HEK293 (cell line): ENCODE data around the gene GLCE.

ENCODE experiments used
- CTCF ChIA-PET: fragments of 350-600 bp; formaldehyde crosslinking; extraction: SDS; loops from one replicate; lab custom pipeline; 2021; ENCODE audit warnings: antibody characterized with exemption; lab: Yijun Ruan, JAX
- POLR2A ChIA-PET: fragments of 300-600 bp; formaldehyde crosslinking; extraction: SDS; loops from one replicate; lab custom pipeline; 2020; ENCODE audit warnings: antibody characterized with exemption, inconsistent platforms; lab: Yijun Ruan, JAX
- H3K27ac ChIP-seq: fragments of 200-500 bp; sonication (Bioruptor generic); 2 replicates; pipeline ENCODE4 v1.5.1; 2014; ENCODE audit warnings: low read depth, low read length, control low read depth, inconsistent platforms; ENCODE audit errors: extremely low read depth
- H3K36me3 ChIP-seq, 2 experiments: fragments of 200-500 bp in 1 of 2; sonication (Bioruptor generic) in 1 of 2; 1 replicate in 1 of 2; 2 replicates in 1 of 2; pipeline ENCODE4 v1.5.1; 2014 to 2017; ENCODE audit warnings: inconsistent platforms in 2 of 2, low read length in 2 of 2; ENCODE audit not compliant: control insufficient read depth in 2 of 2, insufficient read depth in 1 of 2
- H3K4me1 ChIP-seq: fragments of 200-500 bp; sonication (Bioruptor generic); 2 replicates; pipeline ENCODE4 v1.5.1; 2014; ENCODE audit warnings: mild to moderate bottlenecking, low read length, inconsistent platforms; ENCODE audit not compliant: control insufficient read depth, insufficient read depth
- H3K4me3 ChIP-seq: 2 replicates; pipeline ENCODE4 v1.5.1; 2011; ENCODE audit warnings: low read depth, mild to moderate bottlenecking, control low read depth, low read length, moderate library complexity
- H3K9me3 ChIP-seq: fragments of 200-500 bp; sonication (Bioruptor generic); 2 replicates; pipeline ENCODE4 v1.5.1; 2014; ENCODE audit warnings: low read depth, low read length, inconsistent platforms; ENCODE audit not compliant: control insufficient read depth, insufficient read depth
- CTCF ChIP-seq: fragments of 450-650 bp; formaldehyde crosslinking; IDR thresholded peaks from 2 replicates; pipeline ENCODE4 v1.5.1; 2016; ENCODE audit warnings: missing biosample characterization, missing genetic modification characterization
- EGR2 ChIP-seq: fragments of 450-650 bp; formaldehyde crosslinking; IDR thresholded peaks from 2 replicates; pipeline ENCODE4 v1.5.1; 2016; ENCODE audit warnings: low read depth, missing biosample characterization, missing genetic modification characterization
- GLIS1 ChIP-seq: fragments of 450-650 bp; formaldehyde crosslinking; IDR thresholded peaks from 2 replicates; pipeline ENCODE4 v1.5.1; 2016; ENCODE audit warnings: missing biosample characterization, missing genetic modification characterization
- KLF17 ChIP-seq: fragments of 450-650 bp; formaldehyde crosslinking; IDR thresholded peaks from 2 replicates; pipeline ENCODE4 v1.5.1; 2016; ENCODE audit warnings: missing biosample characterization, missing genetic modification characterization
- KLF7 ChIP-seq: fragments of 450-650 bp; formaldehyde crosslinking; IDR thresholded peaks from 2 replicates; pipeline ENCODE4 v1.5.1; 2016; ENCODE audit warnings: missing biosample characterization, missing genetic modification characterization, borderline replicate concordance
- KLF8 ChIP-seq: fragments of 450-650 bp; formaldehyde crosslinking; IDR thresholded peaks from 2 replicates; pipeline ENCODE4 v1.5.1; 2016; ENCODE audit warnings: missing biosample characterization, missing genetic modification characterization
- KLF9 ChIP-seq: fragments of 450-650 bp; formaldehyde crosslinking; IDR thresholded peaks from 2 replicates; pipeline ENCODE4 v1.5.1; 2016; ENCODE audit warnings: missing biosample characterization, missing genetic modification characterization, low read depth
- PRDM4 ChIP-seq: fragments of 450-650 bp; formaldehyde crosslinking; IDR thresholded peaks from 2 replicates; pipeline ENCODE4 v1.5.1; 2017; ENCODE audit warnings: missing biosample characterization, missing genetic modification characterization
- PRDM6 ChIP-seq: fragments of 450-650 bp; formaldehyde crosslinking; IDR thresholded peaks from 2 replicates; pipeline ENCODE4 v1.5.1; 2017; ENCODE audit warnings: missing biosample characterization, missing genetic modification characterization
- SP7 ChIP-seq: fragments of 450-650 bp; formaldehyde crosslinking; IDR thresholded peaks from 2 replicates; pipeline ENCODE4 v1.5.1; 2016; ENCODE audit warnings: missing biosample characterization, missing genetic modification characterization
- ZBTB48 ChIP-seq: fragments of 450-650 bp; formaldehyde crosslinking; IDR thresholded peaks from 2 replicates; pipeline ENCODE4 v1.5.1; 2016; ENCODE audit warnings: missing biosample characterization, missing genetic modification characterization
- ZFHX2 ChIP-seq: fragments of 450-650 bp; formaldehyde crosslinking; conservative IDR thresholded peaks from 2 replicates; pipeline ENCODE4 v1.5.1; 2016; ENCODE audit warnings: missing biosample characterization, missing genetic modification characterization
- ZIC2 ChIP-seq: fragments of 450-650 bp; formaldehyde crosslinking; IDR thresholded peaks from 2 replicates; pipeline ENCODE4 v1.5.1; 2016; ENCODE audit warnings: missing biosample characterization, missing genetic modification characterization
- ZNF157 ChIP-seq: fragments of 450-650 bp; formaldehyde crosslinking; IDR thresholded peaks from 2 replicates; pipeline ENCODE4 v1.5.1; 2016; ENCODE audit warnings: missing biosample characterization, missing genetic modification characterization
- ZNF292 ChIP-seq: fragments of 450-650 bp; formaldehyde crosslinking; IDR thresholded peaks from 2 replicates; pipeline ENCODE4 v1.5.1; 2016; ENCODE audit warnings: low read depth, missing biosample characterization, missing genetic modification characterization, borderline replicate concordance
- ZNF335 ChIP-seq: fragments of 450-650 bp; formaldehyde crosslinking; conservative IDR thresholded peaks from 2 replicates; pipeline ENCODE4 v1.5.1; 2016; ENCODE audit warnings: missing biosample characterization, missing genetic modification characterization
- ZNF404 ChIP-seq: fragments of 450-650 bp; formaldehyde crosslinking; IDR thresholded peaks from 2 replicates; pipeline ENCODE4 v1.5.1; 2017; ENCODE audit warnings: missing biosample characterization, missing genetic modification characterization
- ZNF518A ChIP-seq: fragments of 450-650 bp; formaldehyde crosslinking; conservative IDR thresholded peaks from 2 replicates; pipeline ENCODE4 v1.5.1; 2016; ENCODE audit warnings: low read depth, missing biosample characterization, missing genetic modification characterization
- ZNF621 ChIP-seq: fragments of 450-650 bp; formaldehyde crosslinking; IDR thresholded peaks from 2 replicates; pipeline ENCODE4 v1.5.1; 2017; ENCODE audit warnings: missing biosample characterization, missing genetic modification characterization
- ZNF624 ChIP-seq: fragments of 450-650 bp; formaldehyde crosslinking; IDR thresholded peaks from 2 replicates; pipeline ENCODE4 v1.5.1; 2017; ENCODE audit warnings: missing biosample characterization, missing genetic modification characterization
- ZNF837 ChIP-seq: fragments of 450-650 bp; formaldehyde crosslinking; IDR thresholded peaks from 2 replicates; pipeline ENCODE4 v1.5.1; 2016; ENCODE audit warnings: missing biosample characterization, missing genetic modification characterization
- ZSCAN16 ChIP-seq: fragments of 450-650 bp; formaldehyde crosslinking; IDR thresholded peaks from 2 replicates; pipeline ENCODE4 v1.5.1; 2016; ENCODE audit warnings: missing biosample characterization, missing genetic modification characterization
- ZSCAN30 ChIP-seq: fragments of 450-650 bp; IDR thresholded peaks from 2 replicates; pipeline ENCODE4 v1.5.1; 2018; ENCODE audit warnings: missing biosample characterization, mild to moderate bottlenecking, missing genetic modification characterization, moderate library complexity

The GLCE gene

GRCh38 chr15:69299451-69299886, 139.0 kb downstream of the GLCE start (continued):
- TF ChIP-seq EGR2 (peak; percentile 89), SP7 (tag by site-specific recombination) (no peak), ZSCAN30 (tag by site-specific recombination) (no peak), ZNF518A (tag by site-specific recombination) (no peak), ZFHX2 (tag by site-specific recombination) (peak; percentile 85)

GRCh38 chr15:69299943-69300588, 139.6 kb downstream of the GLCE start:
- Histone ChIP-seq H3K27ac (no peak overlapping the region), H3K36me3 (no peaks in the 10 kb centered on the region), H3K4me1 (peaks cover 3% of the 10 kb centered on the region; the same call in 1 of the 2 replicates), H3K4me3 (no peak overlapping the region), H3K9me3 (no peaks in the 10 kb centered on the region)
- CTCF ChIA-PET, result no interaction called here
- POLR2A ChIA-PET, result no interaction called here
- TF ChIP-seq CTCF (no peak), ZIC2 (tag by site-specific recombination) (peak; percentile 59), KLF9 (no peak), ZNF157 (tag by site-specific recombination) (no peak), GLIS1 (tag by site-specific recombination) (peak; percentile 82), PRDM4 (tag by site-specific recombination) (no peak), ZSCAN16 (tag by site-specific recombination) (no peak), ZBTB48 (tag by site-specific recombination) (peak; percentile 86), ZNF404 (tag by site-specific recombination) (no peak), ZNF292 (tag by site-specific recombination) (no peak), ZNF335 (tag by site-specific recombination) (no peak), ZNF621 (tag by site-specific recombination) (no peak), KLF8 (tag by site-specific recombination) (no peak), ZNF837 (tag by site-specific recombination) (no peak), KLF17 (tag by site-specific recombination) (no peak), PRDM6 (tag by site-specific recombination) (no peak), KLF7 (tag by site-specific recombination) (no peak), ZNF624 (tag by site-specific recombination) (no peak)
